ENCODE measurements around the gene TMEM186.
"Not testable (repeated sequence)": the region's sequence is repeated elsewhere in the genome, so short reads cannot be mapped to it uniquely, and the experiment has no call there.

The TMEM186 gene

GRCh38 chr16:8768283-8768682 lies 29.2 kb downstream of the TMEM186 start:
- DNase-seq: no peak

GRCh38 chr16:8767176-8767575 lies 30.3 kb downstream of the TMEM186 start:
- no peak for DNase-seq

- no peak for DNase-seq
Observed at GRCh38 chr16:8764525-8765250, 32.8 kb downstream of the TMEM186 start.

GRCh38 chr16:8763899-8764298 lies 33.5 kb downstream of the TMEM186 start:
- no peak for DNase-seq

- DNase-seq: no peak
Observed at GRCh38 chr16:8763083-8763482, 34.4 kb downstream of the TMEM186 start.

- no peak for DNase-seq
Observed at GRCh38 chr16:8762254-8762653, 35.2 kb downstream of the TMEM186 start.

GRCh38 chr16:8761078-8761477 lies 36.4 kb downstream of the TMEM186 start:
- no peak for DNase-seq

- DNase-seq: no peak
Observed at GRCh38 chr16:8760021-8760420, 37.4 kb downstream of the TMEM186 start.

GRCh38 chr16:8758022-8758421 lies 39.4 kb downstream of the TMEM186 start:
- DNase-seq: no peak

- DNase-seq: peak; percentile 65
Observed at GRCh38 chr16:8756755-8757154, 40.7 kb downstream of the TMEM186 start.

- DNase-seq: no peak
Observed at GRCh38 chr16:8753416-8754054, 43.9 kb downstream of the TMEM186 start.

GRCh38 chr16:8752706-8753105 lies 44.7 kb downstream of the TMEM186 start:
- no peak for DNase-seq

- no peak for DNase-seq
Observed at GRCh38 chr16:8751481-8752311, 45.7 kb downstream of the TMEM186 start.

- not testable (repeated sequence) for DNase-seq
Observed at GRCh38 chr16:8748944-8749343, 48.5 kb downstream of the TMEM186 start.

Data from NCI-H2171 treated with DMSO at 0.1 percent for 48 hours (cell line).